NK-92 treated with Interleukin-12 subunit alpha and Interleukin-12 subunit beta, amount 100 ng/mL, for 24 hours (cell line): ENCODE data around the gene ZBTB8B.
"Not testable (repeated sequence)": the region's sequence is repeated elsewhere in the genome, so short reads cannot be mapped to it uniquely, and the experiment has no call there.

Experiments
- DNase-seq: peaks from one replicate; lab custom pipeline; 2025; lab: John Stamatoyannopoulos, UW

ZBTB8B gene

DNA sequence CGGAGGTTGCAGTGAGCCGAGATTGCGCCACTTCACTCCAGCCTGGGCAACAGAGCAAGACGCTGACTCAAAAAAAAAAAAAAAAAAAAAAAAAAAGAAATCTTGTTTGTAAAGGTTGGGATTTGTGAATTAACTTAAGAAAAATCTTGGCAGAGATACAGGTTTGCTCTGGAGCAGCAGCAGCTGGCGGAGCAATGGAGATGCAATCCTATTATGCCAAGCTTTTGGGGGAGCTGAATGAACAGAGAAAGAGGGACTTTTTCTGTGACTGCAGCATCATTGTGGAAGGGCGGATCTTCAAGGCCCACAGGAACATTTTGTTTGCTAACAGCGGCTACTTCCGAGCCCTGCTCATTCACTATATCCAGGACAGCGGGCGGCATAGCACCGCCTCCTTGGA, 5.6 kb downstream of the ZBTB8B start:
- DNase-seq, result no peak

DNA sequence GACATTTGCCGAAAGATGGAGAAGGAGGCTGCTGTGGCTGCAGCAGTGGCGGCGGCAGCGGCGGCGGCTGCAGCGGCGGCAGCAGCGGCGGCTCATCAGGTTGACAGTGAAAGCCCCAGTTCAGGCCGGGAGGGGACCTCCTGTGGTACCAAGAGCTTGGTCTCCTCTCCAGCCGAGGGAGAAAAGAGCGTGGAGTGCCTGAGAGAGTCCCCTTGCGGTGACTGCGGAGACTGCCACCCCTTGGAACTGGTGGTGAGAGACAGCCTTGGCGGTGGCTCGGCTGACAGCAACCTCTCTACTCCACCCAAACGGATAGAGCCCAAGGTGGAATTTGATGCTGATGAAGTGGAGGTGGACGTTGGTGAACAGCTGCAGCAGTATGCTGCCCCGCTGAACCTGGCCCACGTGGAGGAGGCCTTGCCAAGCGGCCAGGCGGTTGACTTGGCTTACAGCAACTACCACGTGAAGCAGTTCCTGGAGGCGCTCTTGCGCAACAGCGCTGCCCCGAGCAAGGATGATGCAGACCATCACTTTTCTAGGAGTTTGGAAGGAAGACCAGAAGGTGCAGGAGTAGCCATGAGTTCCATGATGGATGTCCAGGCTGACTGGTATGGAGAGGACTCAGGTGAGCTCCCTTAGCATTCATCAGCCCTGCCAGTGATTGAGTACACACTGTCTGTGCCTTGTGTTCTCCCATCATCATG, 6.3 kb downstream of the ZBTB8B start:
- no peak for DNase-seq

DNA sequence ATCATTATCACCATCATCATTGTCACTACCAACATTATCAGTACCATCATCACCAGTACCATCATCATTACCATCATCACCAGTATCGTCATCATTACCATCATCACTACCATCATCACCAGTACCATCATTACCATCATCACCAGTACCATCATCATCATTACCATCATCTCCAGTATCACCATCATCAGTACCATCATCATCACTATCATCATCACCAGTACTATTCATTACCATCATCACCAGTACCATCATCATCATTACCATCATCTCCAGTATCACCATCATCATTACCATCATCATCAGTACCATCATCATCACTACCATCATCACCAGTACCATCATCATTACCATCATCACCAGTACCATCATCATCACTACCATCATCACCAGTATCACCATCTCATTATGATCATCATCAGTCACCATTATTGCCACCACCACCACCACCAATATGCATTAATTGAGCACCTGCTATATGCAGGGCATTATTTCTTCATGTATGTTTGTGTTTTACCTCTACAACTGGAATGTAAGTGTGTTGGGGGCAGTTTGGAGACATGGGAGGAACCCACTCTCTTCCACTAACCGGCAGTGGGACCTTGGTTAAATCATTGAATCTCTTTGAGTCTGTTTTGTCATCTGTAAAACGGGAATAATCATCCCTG, 7.0 kb downstream of the ZBTB8B start:
- DNase-seq, result no peak

GRCh38 chr1:32472966-32473365, 8.1 kb downstream of the ZBTB8B start:
- not testable (repeated sequence) for DNase-seq

DNA sequence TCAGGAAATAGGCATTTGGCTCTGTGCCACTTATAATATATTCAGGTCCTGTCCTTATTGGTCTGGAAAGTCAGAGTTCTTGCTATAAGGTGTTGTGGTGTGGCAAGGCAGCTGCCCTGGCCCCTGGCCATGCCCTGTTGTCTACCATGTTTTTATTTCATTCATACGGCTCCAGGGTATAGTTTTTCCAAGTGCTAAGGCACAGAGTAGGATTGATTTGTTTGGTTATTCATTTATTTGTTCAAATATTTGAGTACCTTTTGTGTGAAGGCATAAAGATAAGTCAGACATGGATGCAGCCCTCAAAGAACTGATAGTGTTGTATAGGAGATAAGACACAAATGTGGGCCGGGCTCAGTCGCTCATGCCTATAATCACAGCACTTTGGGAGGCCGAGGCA, 10.1 kb downstream of the ZBTB8B start:
- no peak for DNase-seq

DNA sequence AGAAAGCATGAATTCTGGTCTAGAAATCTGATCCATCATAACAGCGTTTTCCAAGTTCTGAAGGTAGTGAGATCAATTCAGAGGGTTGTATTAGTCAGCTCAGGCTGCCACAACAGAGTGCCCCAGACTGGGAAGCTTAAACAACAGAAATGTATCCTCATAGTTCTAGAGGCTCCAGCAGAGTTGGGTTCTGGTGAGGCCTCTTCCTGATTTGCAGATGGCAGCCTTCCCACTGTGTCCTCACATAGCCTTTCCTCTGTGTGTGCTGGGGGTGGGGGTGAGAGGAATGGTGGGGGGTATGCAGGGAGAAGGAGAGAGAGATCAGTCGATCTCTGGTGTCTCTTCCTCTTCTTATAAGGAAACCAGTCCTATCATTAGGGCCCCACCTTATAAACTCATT, 15.1 kb downstream of the ZBTB8B start:
- no peak for DNase-seq

DNA sequence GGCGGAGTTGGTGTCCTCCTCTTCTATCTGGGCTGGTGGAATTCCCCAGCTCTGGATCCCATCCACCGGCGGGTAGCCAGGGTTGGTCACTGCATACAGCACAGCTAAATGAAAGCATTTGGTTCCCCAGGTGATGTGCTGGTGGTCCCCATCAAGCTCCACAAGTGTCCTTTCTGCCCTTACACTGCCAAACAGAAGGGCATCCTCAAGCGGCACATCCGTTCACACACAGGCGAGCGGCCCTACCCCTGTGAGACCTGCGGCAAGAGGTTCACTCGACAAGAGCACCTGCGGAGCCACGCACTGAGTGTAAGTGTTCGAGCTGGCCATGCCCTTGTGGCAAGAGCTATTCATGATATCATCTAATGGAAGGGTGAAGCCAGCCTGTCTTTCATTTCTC, 15.9 kb downstream of the ZBTB8B start:
- no peak for DNase-seq

- DNase-seq, result not testable (repeated sequence)
These were observed 16.9 kb downstream of the ZBTB8B start for GRCh38 chr1:32481788-32482187.

DNA sequence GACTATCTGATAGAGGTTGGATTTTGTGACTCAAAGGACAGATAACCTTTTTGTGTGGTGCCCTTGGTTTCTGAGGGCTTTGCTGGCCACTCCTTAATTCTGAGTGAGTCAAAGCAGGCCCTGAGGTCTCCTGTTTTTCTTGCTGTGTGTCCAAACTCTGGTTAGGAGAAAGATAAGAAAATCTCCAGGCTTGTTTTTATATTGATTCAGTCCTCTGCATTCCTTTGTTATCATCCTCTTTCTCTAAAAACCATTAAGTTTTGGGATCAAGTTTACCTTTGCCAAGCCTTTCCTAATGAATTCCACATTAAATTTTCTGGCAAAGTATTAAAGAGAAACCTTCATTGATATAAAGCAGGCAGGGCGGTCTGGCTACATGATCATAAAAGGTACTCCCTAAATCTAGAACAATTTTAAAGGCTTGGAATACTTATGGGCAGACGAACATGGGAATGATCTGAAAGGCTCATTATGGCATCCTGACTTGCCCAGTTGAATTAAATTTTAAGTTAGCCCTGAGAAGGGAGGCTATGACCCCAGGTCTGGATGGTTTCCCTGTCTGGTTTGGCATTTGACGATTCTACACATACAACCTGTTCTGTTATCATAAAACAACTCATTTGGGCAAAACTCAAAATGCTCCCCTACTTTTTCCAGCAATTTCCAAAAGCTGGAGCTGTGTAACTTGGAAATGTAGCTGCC, 20.8 kb downstream of the ZBTB8B start:
- no peak for DNase-seq

DNA sequence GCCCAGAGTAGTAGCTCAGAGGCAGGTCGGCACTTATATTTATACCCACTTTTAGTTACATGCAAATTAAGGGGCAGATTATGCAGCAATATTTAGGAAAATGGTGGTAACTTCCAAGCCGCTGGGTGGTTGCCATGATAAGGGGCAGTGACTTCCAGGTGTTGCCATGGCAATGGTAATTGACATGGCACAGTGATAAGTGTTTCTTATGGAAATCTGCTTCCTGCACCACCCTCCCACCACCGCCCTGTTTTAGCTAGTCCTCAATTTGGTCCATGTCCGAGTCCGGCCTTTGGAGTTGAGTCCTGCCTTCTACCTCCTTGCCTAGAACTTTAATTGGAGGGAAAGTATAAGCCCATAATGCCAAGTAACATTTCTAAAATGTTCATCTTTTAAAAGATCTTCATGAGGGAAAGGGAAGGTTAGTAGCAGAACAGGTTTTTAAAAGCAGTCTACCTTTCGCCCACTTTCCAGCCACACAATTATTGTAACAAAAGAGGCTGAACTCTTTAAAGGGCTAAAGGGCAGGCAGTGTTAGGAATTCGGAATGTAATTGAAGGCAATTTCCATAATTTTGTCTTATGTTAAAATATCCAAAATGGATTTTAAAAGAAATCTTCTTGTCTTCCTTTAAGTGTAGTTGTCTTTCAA, 21.7 kb downstream of the ZBTB8B start:
- no peak for DNase-seq

GRCh38 chr1:32487182-32487581, 22.3 kb downstream of the ZBTB8B start:
- no peak for DNase-seq

DNA sequence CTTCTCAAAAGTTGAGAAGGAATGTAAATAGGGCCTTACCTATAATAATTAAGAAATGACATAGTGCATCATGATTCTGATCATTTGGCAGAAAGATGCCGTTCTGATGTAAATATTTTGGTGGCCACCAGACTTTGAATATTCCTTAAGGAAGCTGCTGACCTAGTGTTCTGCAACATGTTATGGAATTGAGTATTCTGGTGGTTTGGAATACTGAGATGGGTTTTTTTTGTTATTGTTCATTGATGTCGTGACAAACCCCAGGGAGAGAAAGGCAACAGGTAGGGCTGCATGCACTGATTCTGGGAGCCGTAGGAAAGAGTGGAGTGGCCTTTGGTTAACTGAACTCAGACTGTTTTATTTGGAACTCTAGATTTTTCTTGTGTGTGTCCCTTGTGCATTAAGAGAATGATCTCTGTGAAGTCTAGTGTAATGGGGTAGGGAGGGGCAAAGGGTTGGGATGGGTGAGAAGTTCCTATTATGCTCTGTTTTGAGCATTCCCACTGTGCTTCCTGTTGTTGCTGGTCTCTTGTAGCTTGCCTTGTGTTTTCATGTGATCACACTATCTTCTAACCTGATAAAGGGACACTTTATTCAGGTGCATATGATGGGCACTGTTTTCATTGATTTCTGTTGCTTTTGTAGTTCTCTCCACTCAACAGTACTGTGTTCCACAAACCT, 25.0 kb downstream of the ZBTB8B start:
- no peak for DNase-seq

- DNase-seq, result no peak
These were observed 26.5 kb downstream of the ZBTB8B start for GRCh38 chr1:32491386-32491785.

GRCh38 chr1:32494196-32494595, 29.3 kb downstream of the ZBTB8B start:
- no peak for DNase-seq

DNA sequence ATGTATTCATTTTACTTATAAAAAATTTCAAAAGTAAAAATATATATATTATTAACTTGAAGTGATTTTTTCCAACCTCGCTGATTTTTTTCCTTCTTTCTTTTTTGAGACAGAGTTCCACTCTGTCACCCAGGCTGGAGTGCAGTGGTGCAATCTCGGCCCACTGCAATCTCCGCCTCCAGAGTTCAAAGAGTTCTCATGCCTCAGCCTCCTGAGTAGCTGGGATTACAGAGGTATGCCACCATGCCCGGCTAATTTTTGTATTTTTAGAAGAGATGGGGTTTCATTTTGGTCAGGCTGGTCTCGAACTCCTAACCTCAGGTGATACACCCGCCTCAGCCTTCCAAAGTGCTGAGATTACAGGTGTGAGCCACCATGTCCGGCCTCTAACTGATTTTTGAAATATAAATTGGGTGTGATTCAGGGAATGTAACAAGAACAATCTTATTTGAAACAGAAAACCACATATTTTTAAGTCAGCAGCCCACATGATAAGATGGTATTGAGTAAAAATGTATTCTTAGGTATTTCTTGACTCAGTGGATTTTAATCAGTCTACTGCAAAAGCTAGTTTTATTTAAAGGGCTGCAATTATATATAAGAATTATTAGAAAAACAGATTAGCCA, 30.0 kb downstream of the ZBTB8B start:
- DNase-seq, result no peak

- DNase-seq, result no peak
These were observed 31.3 kb downstream of the ZBTB8B start for GRCh38 chr1:32496127-32496526.

DNA sequence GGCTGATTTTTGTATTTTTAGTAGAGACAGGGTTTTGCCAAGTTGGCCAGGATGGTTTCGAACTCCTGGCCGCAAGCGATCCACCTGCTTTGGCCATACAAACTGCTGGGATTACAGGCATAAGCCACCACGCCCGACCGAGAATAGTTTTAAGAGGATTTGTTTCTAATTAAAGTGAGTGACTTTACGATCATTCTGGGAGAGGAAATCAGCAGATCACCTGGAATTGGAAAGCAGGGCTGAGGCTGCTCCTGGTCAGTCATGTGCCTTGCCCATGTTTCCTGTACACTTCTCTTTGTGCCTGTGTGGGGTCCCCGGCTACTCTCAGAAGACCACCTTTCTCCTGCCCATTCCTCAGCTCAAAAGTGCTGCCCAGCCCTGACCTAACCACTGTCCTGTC, 33.9 kb downstream of the ZBTB8B start:
- DNase-seq, result no peak

GRCh38 chr1:32500387-32501209, 35.7 kb downstream of the ZBTB8B start:
- no peak for DNase-seq

GRCh38 chr1:32501865-32502264, 37.0 kb downstream of the ZBTB8B start:
- DNase-seq, result no peak

DNA sequence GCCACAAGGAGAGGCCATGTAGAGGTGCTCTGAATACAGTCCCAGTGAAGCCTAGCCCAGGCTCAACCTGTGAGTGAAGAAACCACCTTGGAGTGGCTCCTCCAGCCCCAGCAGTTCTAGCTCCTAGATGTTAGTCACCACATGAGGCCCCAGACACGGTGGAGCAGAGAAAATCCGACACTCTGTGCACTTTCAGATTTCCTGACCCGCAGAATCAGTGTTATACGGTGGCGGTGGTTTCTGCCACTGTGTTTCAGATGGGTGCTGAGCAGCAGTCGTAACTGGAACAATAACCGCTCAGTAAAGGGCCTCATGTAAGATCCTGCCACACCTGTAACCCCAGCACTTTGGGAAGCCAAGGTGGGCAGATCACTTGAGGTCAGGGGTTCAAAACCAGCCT, 38.3 kb downstream of the ZBTB8B start:
- DNase-seq, result no peak

- DNase-seq, result no peak
These were observed 42.1 kb downstream of the ZBTB8B start for GRCh38 chr1:32507021-32507420.
